A549 treated with ZK216348 at 1 μM for 4 hours (cell line): ENCODE measurements around the gene TM9SF2. TPM values are rescaled to one million over a fixed set of nuclear protein-coding genes. Genes with fewer than 3 reads are reported as not detected.

ENCODE experiments used
- total RNA-seq: library from RNA; stranded (reverse); fragments of 200-300 nt; extraction: Qiagen RNA extraction; gene quantifications from 5 replicates; pipeline ENCODE4 v1.2.3, GENCODE V29; 2022; ENCODE audit warnings: low read depth

TM9SF2 gene
- total RNA-seq = 38.2 to 63.3 TPM (median 58.8 TPM) in 5 replicates

GRCh38 chr13:99501184-99501847 is at the start of gene TM9SF2:
Gene TM9SF2, plus strand, starts transcription at chr13:99501472. Its CDS starts 135 bp downstream, at chr13:99501607.

GRCh38 chr13:99606324-99607066 is 105.2 kb downstream of the TM9SF2 start, which contains the start of gene CLYBL:
Gene CLYBL, plus strand, starts transcription at chr13:99606690.

Other genes starting within 250 kb of the TM9SF2 start
- not detected in 5 replicates for gene GPR18, start 243.1 kb upstream of the TM9SF2 start, total RNA-seq
- gene GPR183, start 194.1 kb upstream of the TM9SF2 start, total RNA-seq = not detected in 5 replicates
- 1.7 to 4.4 TPM (median 3.5 TPM) in 5 replicates for gene CLYBL, start 105.2 kb downstream of the TM9SF2 start, total RNA-seq